Suprapubic skin (tissue), 4 donors: ENCODE measurements around the gene VWA7. TPM values are rescaled to one million over a fixed set of nuclear protein-coding genes. Genes with fewer than 3 reads are reported as not detected.
A peak's percentile ranks its signal among the peaks of the same experiment; 100 is the strongest.

ENCODE experiments used
- DNase-seq, 2 donors: peaks; one replicate each; pipeline ENCODE4 v3.0.0-alpha.2; 2019; ENCODE audit warnings: low spot score in 2 of 2
- H3K27ac ChIP-seq: fragments of 200-600 bp; sonication (generic); one replicate; pipeline ENCODE4 v1.5.1; 2019
- H3K27me3 ChIP-seq: fragments of 200-600 bp; sonication (generic); one replicate; pipeline ENCODE4 v1.5.1; 2019
- H3K36me3 ChIP-seq: fragments of 200-600 bp; sonication (generic); one replicate; pipeline ENCODE4 v1.5.1; 2019
- H3K4me1 ChIP-seq: fragments of 200-600 bp; sonication (generic); one replicate; pipeline ENCODE4 v1.5.1; 2019
- H3K4me3 ChIP-seq: fragments of 200-600 bp; sonication (generic); one replicate; pipeline ENCODE4 v1.5.1; 2019; ENCODE audit warnings: mild to moderate bottlenecking
- H3K9me3 ChIP-seq: fragments of 200-600 bp; sonication (generic); one replicate; pipeline ENCODE4 v1.5.1; 2019
- CTCF ChIP-seq, 2 donors: fragments of 200-600 bp in 1 of 2; fragments of 450-650 bp in 1 of 2; sonication (generic) in 1 of 2; IDR thresholded peaks; one replicate each; pipeline ENCODE4 v1.5.1; 2016 to 2019; ENCODE audit warnings: antibody characterized with exemption in 2 of 2, mild to moderate bottlenecking in 1 of 2, moderate library complexity in 1 of 2
- EP300 ChIP-seq: sonication (generic); formaldehyde crosslinking; IDR thresholded peaks from one replicate; pipeline ENCODE4 v1.6.1; 2017; ENCODE audit warnings: antibody characterized with exemption
- POLR2A ChIP-seq, 2 donors: fragments of 450-650 bp; IDR thresholded peaks; one replicate each; pipeline ENCODE4 v1.6.1; 2017; ENCODE audit warnings: antibody characterized with exemption in 2 of 2, mild to moderate bottlenecking in 2 of 2, moderate library complexity in 2 of 2
- POLR2AphosphoS5 ChIP-seq, 3 donors: sonication (generic); formaldehyde crosslinking; IDR thresholded peaks; one replicate each; pipeline ENCODE4 v1.6.1; 2017; ENCODE audit warnings: antibody characterized with exemption in 3 of 3
- WGBS: methylation state at CpG from one replicate; pipeline ENCODE4 v1.1.5; 2018; 5-methylcytosine and 5-hydroxymethylcytosine counted together
- total RNA-seq, 4 donors: library from RNA; depleted of rRNA; stranded (reverse); fragments of >200 nt; gene quantifications; one replicate each; pipeline ENCODE4 v1.1.0, GENCODE V29; 2016

The VWA7 gene
- total RNA-seq, 4 donors from 2014 or later: 1.3 to 3.3 (median 2.3) TPM

- TF ChIP-seq EP300 (no peak), POLR2A (IDR thresholded peaks at IDR 0.05) (no peak), POLR2AphosphoS5 (IDR thresholded peaks at IDR 0.05) (no peak), CTCF (IDR thresholded peaks at IDR 0.05) (no peak)
- no peak for DNase-seq
- WGBS: 83% methylated on average over 19 of the region's 43 CpGs
- Histone ChIP-seq H3K4me1 (peaks cover 24% of the 10 kb centered on the region), H3K9me3 (no peaks in the 10 kb centered on the region), H3K27me3 (no peaks in the 10 kb centered on the region), H3K27ac (no peak overlapping the region), H3K4me3 (no peak overlapping the region), H3K36me3 (peaks cover 58% of the 10 kb centered on the region)
Measured at GRCh38 chr6:31778999-31779885, 2.1 kb upstream of the VWA7 start.

GRCh38 chr6:31778193-31778592 is 1.1 kb upstream of the VWA7 start:
- no peak for DNase-seq
- no peak overlapping the region for H3K4me3 ChIP-seq
- TF ChIP-seq CTCF (IDR thresholded peaks at IDR 0.05) (no peak), EP300 (no peak), POLR2AphosphoS5 (IDR thresholded peaks at IDR 0.05) (no peak), POLR2A (IDR thresholded peaks at IDR 0.05) (no peak)
- 92% methylated on average over 2 of the region's 5 CpGs for WGBS
- H3K9me3 ChIP-seq: no peaks in the 10 kb centered on the region
- peaks cover 24% of the 10 kb centered on the region for H3K4me1 ChIP-seq
- H3K36me3 ChIP-seq: peaks cover 48% of the 10 kb centered on the region
- H3K27me3 ChIP-seq: no peaks in the 10 kb centered on the region
- no peak overlapping the region for H3K27ac ChIP-seq

- no peaks in the 10 kb centered on the region for H3K9me3 ChIP-seq
- peaks cover 24% of the 10 kb centered on the region for H3K4me1 ChIP-seq
- no peak for TF ChIP-seq CTCF (IDR thresholded peaks at IDR 0.05)
- TF ChIP-seq POLR2AphosphoS5 (IDR thresholded peaks at IDR 0.05): no peak
- TF ChIP-seq EP300: no peak
- no peak for TF ChIP-seq POLR2A (IDR thresholded peaks at IDR 0.05)
- no peak for DNase-seq
- no peaks in the 10 kb centered on the region for H3K27me3 ChIP-seq
- 92% methylated on average over 5 of the region's 5 CpGs for WGBS
- no peak overlapping the region for H3K27ac ChIP-seq
- H3K4me3 ChIP-seq: no peak overlapping the region
- peaks cover 42% of the 10 kb centered on the region for H3K36me3 ChIP-seq
Measured at GRCh38 chr6:31777667-31778050, 531 bp upstream of the VWA7 start.

- TF ChIP-seq POLR2A (IDR thresholded peaks at IDR 0.05) (no peak), POLR2AphosphoS5 (IDR thresholded peaks at IDR 0.05) (no peak), EP300 (no peak), CTCF (IDR thresholded peaks at IDR 0.05) (no peak)
- H3K4me3 ChIP-seq: no peak overlapping the region
- no peak for DNase-seq
- H3K27me3 ChIP-seq: no peaks in the 10 kb centered on the region
- WGBS: 40% methylated on average over 14 of the region's 14 CpGs
- H3K27ac ChIP-seq: peak overlapping the region; percentile 9
- no peaks in the 10 kb centered on the region for H3K9me3 ChIP-seq
- peaks cover 31% of the 10 kb centered on the region for H3K36me3 ChIP-seq
- peaks cover 24% of the 10 kb centered on the region for H3K4me1 ChIP-seq
Measured at GRCh38 chr6:31776485-31776988, 591 bp downstream of the VWA7 start.
